HepG2 (cell line): ENCODE data around the gene WDR81. TPM values are rescaled to one million over a fixed set of nuclear protein-coding genes. Genes with fewer than 3 reads are reported as not detected.

Source experiments
- ATAC-seq: fragments of 200-7000 bp; cut with Tn5 transposase; 3 replicates; pipeline ENCODE4 v1.9.1; 2020; ENCODE audit warnings: mild to moderate bottlenecking, moderate library complexity
- BruUV-seq: library from RNA; stranded (reverse); fragments of 400-500 nt; replicated peaks from 2 replicates; lab custom pipeline; 2021; lab: Mats Ljungman, UMichigan
- CTCF ChIA-PET: fragments of 300-600 bp; formaldehyde crosslinking; extraction: SDS; loops from one replicate; lab custom pipeline; 2021; ENCODE audit warnings: low total read pairs, inconsistent platforms, low intra/inter-chr PET ratio; lab: Yijun Ruan, JAX
- POLR2A ChIA-PET: fragments of 350-600 bp; sonication (Branson Sonifier 250); formaldehyde crosslinking; loops from one replicate; lab custom pipeline; 2020; ENCODE audit warnings: antibody characterized with exemption, inconsistent platforms; lab: Yijun Ruan, JAX
- DNase-seq: peaks from one replicate; pipeline ENCODE4 v3.0.0-alpha.2; 2015; ENCODE audit warnings: low spot score
- FAIRE-seq: peaks from 3 replicates; lab custom pipeline; 2011; peaks lifted over from hg19 to GRCh38; lab: Jason Lieb, UNC
- H2AFZ ChIP-seq: one replicate; pipeline ENCODE4 v1.6.1; 2011; ENCODE audit warnings: low read length, inconsistent platforms
- H3K27ac ChIP-seq: fragments of 300-600 bp; 3 replicates; pipeline ENCODE4 v1.8.0; 2011; ENCODE audit warnings: mixed run types, mild to moderate bottlenecking, mixed read lengths, low read length, inconsistent platforms; ENCODE audit not compliant: insufficient read depth; ENCODE audit errors: extremely low read length
- H3K27me3 ChIP-seq, 2 experiments: fragments of 200-600 bp in 1 of 2; 2 replicates in 1 of 2; 3 replicates in 1 of 2; pipeline versions ENCODE4 v1.6.0 to v1.8.0; 2011; ENCODE audit warnings: low read length in 2 of 2, mild to moderate bottlenecking in 2 of 2, moderate library complexity in 2 of 2, inconsistent platforms in 1 of 2; ENCODE audit not compliant: insufficient read depth in 2 of 2, control insufficient read depth in 1 of 2
- H3K36me3 ChIP-seq, 2 experiments: fragments of 200-600 bp in 1 of 2; replicated peaks in 1 of 2; 2 replicates in 1 of 2; 3 replicates in 1 of 2; pipeline versions ENCODE4 v1.5.1 to v1.8.0; 2011; ENCODE audit warnings: low read length in 2 of 2, inconsistent platforms in 1 of 2; ENCODE audit not compliant: insufficient read depth in 2 of 2, control insufficient read depth in 1 of 2
- H3K4me1 ChIP-seq: 2 replicates; pipeline ENCODE4 v1.5.1; 2012; ENCODE audit warnings: low read length, inconsistent platforms; ENCODE audit not compliant: insufficient read depth
- H3K4me2 ChIP-seq: 2 replicates; pipeline ENCODE4 v1.6.0; 2011; ENCODE audit warnings: low read depth, low read length, inconsistent platforms
- H3K4me3 ChIP-seq, 3 experiments: fragments of 200-600 bp in 1 of 3; sonication (generic), shearing (Covaris generic) in 1 of 3; replicated peaks in 1 of 3; 2 replicates each; pipeline ENCODE4 v1.5.1; 2011 to 2016; ENCODE audit warnings: low read length in 3 of 3, inconsistent platforms in 2 of 3, low read depth in 2 of 3, mild to moderate bottlenecking in 2 of 3, control low read depth in 1 of 3, mixed read lengths in 1 of 3; ENCODE audit not compliant: insufficient read depth in 1 of 3
- H3K79me2 ChIP-seq: one replicate; pipeline ENCODE4 v1.6.1; 2011; ENCODE audit warnings: low read length, inconsistent platforms; ENCODE audit not compliant: insufficient read depth
- H3K9ac ChIP-seq: 2 replicates; pipeline ENCODE4 v1.6.0; 2011; ENCODE audit warnings: mild to moderate bottlenecking, low read depth, low read length, inconsistent platforms; ENCODE audit not compliant: insufficient read depth
- H3K9me3 ChIP-seq: 2 replicates; pipeline ENCODE4 v1.5.1; 2012; ENCODE audit warnings: mild to moderate bottlenecking, low read length
- H4K20me1 ChIP-seq: 2 replicates; pipeline ENCODE4 v1.6.0; 2011; ENCODE audit warnings: inconsistent platforms, mild to moderate bottlenecking, low read length, moderate library complexity; ENCODE audit not compliant: insufficient read depth
- PHF8 ChIP-seq: sonication (generic); formaldehyde crosslinking; IDR thresholded peaks from 2 replicates; pipeline ENCODE4 v1.5.0; 2020; ENCODE audit warnings: missing genetic modification reagents
- STAT5B ChIP-seq: sonication (generic); formaldehyde crosslinking; IDR thresholded peaks from 2 replicates; pipeline ENCODE4 v1.4.0; 2020; ENCODE audit warnings: missing genetic modification reagents
- ZNF121 ChIP-seq: sonication (generic); formaldehyde crosslinking; IDR thresholded peaks from 2 replicates; pipeline ENCODE4 v1.5.0; 2020; ENCODE audit warnings: mild to moderate bottlenecking, missing genetic modification reagents
- ZNF274 ChIP-seq: sonication (generic); formaldehyde crosslinking; IDR thresholded peaks from 2 replicates; pipeline ENCODE4 v1.5.1; 2020; ENCODE audit warnings: mild to moderate bottlenecking, missing genetic modification reagents
- ZNF616 ChIP-seq: sonication (generic); formaldehyde crosslinking; IDR thresholded peaks from 2 replicates; pipeline ENCODE4 v1.5.0; 2020; ENCODE audit warnings: low read depth, mild to moderate bottlenecking, missing genetic modification reagents
- WGBS: methylation state at CpG from one replicate; pipeline ENCODE4 v1.1.6; 2017; ENCODE audit warnings: low lambda C conversion rate; 5-methylcytosine and 5-hydroxymethylcytosine counted together
- in situ Hi-C: cut with HindIII; loops from 2 replicates; pipeline ENCODE4 v1.10.0; 2017; ENCODE audit warnings: low pct_unique_long_range_greater_than_20kb; ENCODE audit not compliant: extremely low pct_ligation_motif_present
- intact Hi-C: fragments of 100-400 bp; cut with micrococcal nuclease; formaldehyde crosslinking; loops from one replicate; pipeline ENCODE4 v1.10.0; 2022; ENCODE audit not compliant: unreplicated experiment
- polyA plus RNA-seq, 8 experiments: library from polyadenylated mRNA; depleted of rRNA in 3 of 8; stranded (reverse) in 7 of 8; unstranded in 1 of 8; fragments of >200 nt; fragmentation: Illumina TruSeq in 4 of 8; extraction: Trizol in 4 of 8; gene quantifications; 2 replicates each; pipeline versions ENCODE4 v1.2.1 to v1.2.3, GENCODE V29; 2011 to 2016; ENCODE audit warnings: low read depth in 4 of 8, missing spikeins in 1 of 8, mixed read lengths in 1 of 8; ENCODE audit not compliant: insufficient read depth in 1 of 8
- total RNA-seq, 5 experiments: library from RNA; depleted of rRNA; stranded (reverse); fragments of >200 nt; fragmentation: Illumina TruSeq; extraction: Trizol; gene quantifications; 2 replicates each; pipeline ENCODE4 v1.2.3, GENCODE V29; 2016; ENCODE audit warnings: low read depth in 1 of 5
- TF ChIP-seq, protein P1 (sequence below): sonication (generic); formaldehyde crosslinking; IDR thresholded peaks from 2 replicates; pipeline ENCODE4 v1.5.1; 2020; ENCODE audit warnings: mild to moderate bottlenecking, missing genetic modification reagents, borderline replicate concordance
- TF ChIP-seq, protein P2 (sequence below): fragments of 450-650 bp; IDR thresholded peaks from 2 replicates; pipeline ENCODE4 v1.6.1; 2017

Gene WDR81
- total and polyA plus RNA-seq, 2 of the 13 experiments (the other 11 are each of a cell fraction or from before 2014, with no cell fraction given): 9.1 to 16.7 TPM

DNA sequence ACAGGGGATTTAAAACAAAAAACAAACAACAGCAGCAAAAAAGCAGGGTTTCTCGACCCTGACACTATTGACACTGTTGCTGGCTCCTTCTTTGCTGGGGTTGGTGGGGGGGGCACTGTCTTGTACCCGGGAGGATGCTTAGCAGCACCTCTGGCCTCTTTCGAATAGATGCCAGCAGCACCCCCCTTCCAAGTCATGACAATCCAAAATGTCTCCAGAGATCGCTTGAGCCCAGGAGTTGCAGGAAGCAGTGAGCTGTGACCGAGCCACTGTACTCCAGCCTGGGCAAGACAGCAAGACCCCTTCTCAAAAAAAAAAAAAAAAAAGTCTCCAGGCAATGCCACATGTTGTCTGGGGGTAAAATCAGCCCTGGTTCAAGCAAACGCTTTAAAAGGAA is 57.7 kb downstream of the WDR81 start:
- ChIA-PET CTCF (no interaction called here), POLR2A (interaction anchor here (1.1 to 3.8 kb wide), 4 partner anchors 9 to 68 kb away, joined by 3 to 49 read pairs (median 9); partner anchors contain the start of gene SERPINF1)
- intact Hi-C loops (no loop called here), in situ Hi-C loops (no loop called here)
- no peak overlapping the region for H2AFZ ChIP-seq
- no peaks in the 10 kb centered on the region for H3K27me3 ChIP-seq
- DNase-seq (no peak), ATAC-seq (no peak), FAIRE-seq (no peak)
- H3K4me3 ChIP-seq: no peak overlapping the region
- peaks cover 7% of the 10 kb centered on the region for H3K4me1 ChIP-seq
- H3K9me3 ChIP-seq: no peaks in the 10 kb centered on the region
- no TSS peak for BruUV-seq
- no peak for TF ChIP-seq STAT5B (CRISPR knock-in tag)
- no peak for TF ChIP-seq ZNF616 (CRISPR knock-in tag)
- 0 out of 2 replicates have a peak, but pooled peaks have one; percentile 31 for TF ChIP-seq ZNF121 (CRISPR knock-in tag)
- TF ChIP-seq, protein P1, sequence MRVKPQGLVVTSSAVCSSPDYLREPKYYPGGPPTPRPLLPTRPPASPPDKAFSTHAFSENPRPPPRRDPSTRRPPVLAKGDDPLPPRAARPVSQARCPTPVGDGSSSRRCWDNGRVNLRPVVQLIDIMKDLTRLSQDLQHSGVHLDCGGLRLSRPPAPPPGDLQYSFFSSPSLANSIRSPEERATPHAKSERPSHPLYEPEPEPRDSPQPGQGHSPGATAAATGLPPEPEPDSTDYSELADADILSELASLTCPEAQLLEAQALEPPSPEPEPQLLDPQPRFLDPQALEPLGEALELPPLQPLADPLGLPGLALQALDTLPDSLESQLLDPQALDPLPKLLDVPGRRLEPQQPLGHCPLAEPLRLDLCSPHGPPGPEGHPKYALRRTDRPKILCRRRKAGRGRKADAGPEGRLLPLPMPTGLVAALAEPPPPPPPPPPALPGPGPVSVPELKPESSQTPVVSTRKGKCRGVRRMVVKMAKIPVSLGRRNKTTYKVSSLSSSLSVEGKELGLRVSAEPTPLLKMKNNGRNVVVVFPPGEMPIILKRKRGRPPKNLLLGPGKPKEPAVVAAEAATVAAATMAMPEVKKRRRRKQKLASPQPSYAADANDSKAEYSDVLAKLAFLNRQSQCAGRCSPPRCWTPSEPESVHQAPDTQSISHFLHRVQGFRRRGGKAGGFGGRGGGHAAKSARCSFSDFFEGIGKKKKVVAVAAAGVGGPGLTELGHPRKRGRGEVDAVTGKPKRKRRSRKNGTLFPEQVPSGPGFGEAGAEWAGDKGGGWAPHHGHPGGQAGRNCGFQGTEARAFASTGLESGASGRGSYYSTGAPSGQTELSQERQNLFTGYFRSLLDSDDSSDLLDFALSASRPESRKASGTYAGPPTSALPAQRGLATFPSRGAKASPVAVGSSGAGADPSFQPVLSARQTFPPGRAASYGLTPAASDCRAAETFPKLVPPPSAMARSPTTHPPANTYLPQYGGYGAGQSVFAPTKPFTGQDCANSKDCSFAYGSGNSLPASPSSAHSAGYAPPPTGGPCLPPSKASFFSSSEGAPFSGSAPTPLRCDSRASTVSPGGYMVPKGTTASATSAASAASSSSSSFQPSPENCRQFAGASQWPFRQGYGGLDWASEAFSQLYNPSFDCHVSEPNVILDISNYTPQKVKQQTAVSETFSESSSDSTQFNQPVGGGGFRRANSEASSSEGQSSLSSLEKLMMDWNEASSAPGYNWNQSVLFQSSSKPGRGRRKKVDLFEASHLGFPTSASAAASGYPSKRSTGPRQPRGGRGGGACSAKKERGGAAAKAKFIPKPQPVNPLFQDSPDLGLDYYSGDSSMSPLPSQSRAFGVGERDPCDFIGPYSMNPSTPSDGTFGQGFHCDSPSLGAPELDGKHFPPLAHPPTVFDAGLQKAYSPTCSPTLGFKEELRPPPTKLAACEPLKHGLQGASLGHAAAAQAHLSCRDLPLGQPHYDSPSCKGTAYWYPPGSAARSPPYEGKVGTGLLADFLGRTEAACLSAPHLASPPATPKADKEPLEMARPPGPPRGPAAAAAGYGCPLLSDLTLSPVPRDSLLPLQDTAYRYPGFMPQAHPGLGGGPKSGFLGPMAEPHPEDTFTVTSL (CRISPR knock-in tag): no peak
- TF ChIP-seq PHF8: no peak
- no peak for TF ChIP-seq ZNF274 (CRISPR knock-in tag)
- TF ChIP-seq, protein P2, sequence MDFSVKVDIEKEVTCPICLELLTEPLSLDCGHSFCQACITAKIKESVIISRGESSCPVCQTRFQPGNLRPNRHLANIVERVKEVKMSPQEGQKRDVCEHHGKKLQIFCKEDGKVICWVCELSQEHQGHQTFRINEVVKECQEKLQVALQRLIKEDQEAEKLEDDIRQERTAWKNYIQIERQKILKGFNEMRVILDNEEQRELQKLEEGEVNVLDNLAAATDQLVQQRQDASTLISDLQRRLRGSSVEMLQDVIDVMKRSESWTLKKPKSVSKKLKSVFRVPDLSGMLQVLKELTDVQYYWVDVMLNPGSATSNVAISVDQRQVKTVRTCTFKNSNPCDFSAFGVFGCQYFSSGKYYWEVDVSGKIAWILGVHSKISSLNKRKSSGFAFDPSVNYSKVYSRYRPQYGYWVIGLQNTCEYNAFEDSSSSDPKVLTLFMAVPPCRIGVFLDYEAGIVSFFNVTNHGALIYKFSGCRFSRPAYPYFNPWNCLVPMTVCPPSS: no peak
- no peak overlapping the region for H3K9ac ChIP-seq
- no peaks in the 10 kb centered on the region for H4K20me1 ChIP-seq
- peaks cover 23 to 54% of the 10 kb centered on the region in 2 experiments for H3K36me3 ChIP-seq
- H3K27ac ChIP-seq: no peak overlapping the region
- H3K79me2 ChIP-seq: no peaks in the 10 kb centered on the region
- H3K4me2 ChIP-seq: no peak overlapping the region
- 94% methylated on average over 6 of the region's 6 CpGs for WGBS
